ENCODE results near the gene GCK.
"Not testable (repeated sequence)": the region's sequence is repeated elsewhere in the genome, so short reads cannot be mapped to it uniquely, and the experiment has no call there.

The GCK gene

GRCh38 chr7:44176486-44176885 is 12.8 kb downstream of the GCK start:
- DNase-seq = no peak

- DNase-seq = no peak
These were observed 13.5 kb downstream of the GCK start for GRCh38 chr7:44175730-44176129.

- DNase-seq = not testable (repeated sequence)
These were observed 14.6 kb downstream of the GCK start for GRCh38 chr7:44174694-44174948.

- no peak for DNase-seq
These were observed 15.1 kb downstream of the GCK start for GRCh38 chr7:44173911-44174693.

GRCh38 chr7:44172803-44173424 is 16.3 kb downstream of the GCK start:
- DNase-seq = no peak

GRCh38 chr7:44172352-44172751 is 16.9 kb downstream of the GCK start:
- no peak for DNase-seq

GRCh38 chr7:44171901-44172300 is 17.3 kb downstream of the GCK start:
- DNase-seq = not testable (repeated sequence)

GRCh38 chr7:44167920-44168319 is 21.3 kb downstream of the GCK start:
- no peak for DNase-seq

GRCh38 chr7:44163591-44163990 is 25.6 kb downstream of the GCK start:
- peak; percentile 93 for DNase-seq

GRCh38 chr7:44162785-44163395 is 26.3 kb downstream of the GCK start:
- DNase-seq = no peak

GRCh38 chr7:44162179-44162578 is 27.1 kb downstream of the GCK start:
- DNase-seq = no peak

- DNase-seq = no peak
These were observed 27.9 kb downstream of the GCK start for GRCh38 chr7:44161371-44161770.

GRCh38 chr7:44159824-44160630 is 29.2 kb downstream of the GCK start:
- no peak for DNase-seq

- no peak for DNase-seq
These were observed 30.2 kb downstream of the GCK start for GRCh38 chr7:44158873-44159631.

GRCh38 chr7:44158096-44158872 is 31.0 kb downstream of the GCK start:
- no peak for DNase-seq

GRCh38 chr7:44157116-44158080 is 31.8 kb downstream of the GCK start:
- no peak for DNase-seq

- DNase-seq = no peak
These were observed 32.7 kb downstream of the GCK start for GRCh38 chr7:44156453-44157010.

GRCh38 chr7:44155191-44156185 is 33.8 kb downstream of the GCK start:
- DNase-seq = no peak

- DNase-seq = no peak
These were observed 34.5 kb downstream of the GCK start for GRCh38 chr7:44154703-44155102.
